ENCODE measurements around the gene TMEM204.

The TMEM204 gene

GRCh38 chr16:1499756-1500464, 33.6 kb upstream of the TMEM204 start:
- DNase-seq (ENCODE audit: low spot score): no peak

- no peak for DNase-seq (ENCODE audit: low spot score)
Measured at GRCh38 chr16:1500465-1501150, 32.9 kb upstream of the TMEM204 start.

- no peak for DNase-seq (ENCODE audit: low spot score)
Measured at GRCh38 chr16:1501630-1502029, 31.8 kb upstream of the TMEM204 start.

- no peak for DNase-seq (ENCODE audit: low spot score)
Measured at GRCh38 chr16:1502092-1503004, 31.1 kb upstream of the TMEM204 start.

GRCh38 chr16:1503110-1503955, 30.1 kb upstream of the TMEM204 start:
- DNase-seq (ENCODE audit: low spot score): no peak

GRCh38 chr16:1505073-1505844, 28.2 kb upstream of the TMEM204 start:
- DNase-seq (ENCODE audit: low spot score): no peak

- no peak for DNase-seq (ENCODE audit: low spot score)
Measured at GRCh38 chr16:1505912-1506311, 27.6 kb upstream of the TMEM204 start.

GRCh38 chr16:1506494-1507213, 26.8 kb upstream of the TMEM204 start:
- DNase-seq (ENCODE audit: low spot score): no peak

GRCh38 chr16:1508494-1509187, 24.8 kb upstream of the TMEM204 start:
- no peak for DNase-seq (ENCODE audit: low spot score)

- no peak for DNase-seq (ENCODE audit: low spot score)
Measured at GRCh38 chr16:1509307-1510221, 23.9 kb upstream of the TMEM204 start.

- DNase-seq (ENCODE audit: low spot score): no peak
Measured at GRCh38 chr16:1510272-1510671, 23.2 kb upstream of the TMEM204 start.

- no peak for DNase-seq (ENCODE audit: low spot score)
Measured at GRCh38 chr16:1510941-1511351, 22.5 kb upstream of the TMEM204 start.

- no peak for DNase-seq (ENCODE audit: low spot score)
Measured at GRCh38 chr16:1511662-1512569, 21.6 kb upstream of the TMEM204 start.

GRCh38 chr16:1512774-1513173, 20.7 kb upstream of the TMEM204 start:
- DNase-seq (ENCODE audit: low spot score): no peak

GRCh38 chr16:1514507-1514906, 19.0 kb upstream of the TMEM204 start:
- DNase-seq (ENCODE audit: low spot score): no peak

- no peak for DNase-seq (ENCODE audit: low spot score)
Measured at GRCh38 chr16:1518626-1519135, 14.8 kb upstream of the TMEM204 start.

GRCh38 chr16:1519831-1520230, 13.6 kb upstream of the TMEM204 start:
- DNase-seq (ENCODE audit: low spot score): no peak
